Hepatocyte (in vitro differentiated cells): ENCODE data around the gene NTRK1. TPM values are rescaled to one million over a fixed set of nuclear protein-coding genes. Genes with fewer than 3 reads are reported as not detected.
A peak's percentile ranks its signal among the peaks of the same experiment; 100 is the strongest.

Experiments used
- DNase-seq: peaks from one replicate; pipeline ENCODE4 v3.0.0-alpha.2; 2016; ENCODE audit warnings: low spot score
- H2AFZ ChIP-seq: fragments of 200-600 bp; sonication (generic); 2 replicates; pipeline ENCODE4 v1.6.0; 2016; ENCODE audit warnings: antibody characterized with exemption, mild to moderate bottlenecking
- H3K27ac ChIP-seq: fragments of 200-600 bp; sonication (generic); 2 replicates; pipeline ENCODE4 v1.5.1; 2016; ENCODE audit warnings: mild to moderate bottlenecking
- H3K27me3 ChIP-seq: fragments of 200-600 bp; sonication (generic); 2 replicates; pipeline ENCODE4 v1.6.1; 2016
- H3K36me3 ChIP-seq: fragments of 200-600 bp; sonication (generic); replicated peaks from 2 replicates; pipeline ENCODE4 v1.5.1; 2016; ENCODE audit warnings: low read depth; ENCODE audit not compliant: insufficient read depth
- H3K4me1 ChIP-seq: fragments of 200-600 bp; sonication (generic); 2 replicates; pipeline ENCODE4 v1.5.1; 2016; ENCODE audit warnings: mild to moderate bottlenecking, moderate library complexity; ENCODE audit not compliant: insufficient read depth
- H3K4me2 ChIP-seq: fragments of 200-600 bp; sonication (generic); 2 replicates; pipeline ENCODE4 v1.6.0; 2016
- H3K4me3 ChIP-seq: fragments of 200-600 bp; sonication (generic); 2 replicates; pipeline ENCODE4 v1.5.1; 2016; ENCODE audit warnings: mild to moderate bottlenecking
- H3K79me2 ChIP-seq: fragments of 200-600 bp; sonication (generic); 2 replicates; pipeline ENCODE4 v1.6.0; 2017; ENCODE audit warnings: mild to moderate bottlenecking
- H3K9me2 ChIP-seq: fragments of 200-600 bp; sonication (generic); replicated peaks from 2 replicates; pipeline ENCODE4 v1.6.0; 2017; ENCODE audit warnings: mild to moderate bottlenecking; ENCODE audit not compliant: insufficient read depth
- H3K9me3 ChIP-seq: fragments of 200-600 bp; sonication (generic); 2 replicates; pipeline ENCODE4 v1.5.1; 2016; ENCODE audit warnings: low read depth, mild to moderate bottlenecking
- H4K20me1 ChIP-seq: fragments of 200-600 bp; sonication (generic); 2 replicates; pipeline ENCODE4 v1.6.0; 2016; ENCODE audit warnings: mild to moderate bottlenecking; ENCODE audit not compliant: insufficient read depth, poor library complexity, severe bottlenecking
- CTCF ChIP-seq: fragments of 200-600 bp; sonication (generic); IDR thresholded peaks from 2 replicates; pipeline ENCODE4 v1.5.1; 2016; ENCODE audit warnings: antibody characterized with exemption, mild to moderate bottlenecking; ENCODE audit not compliant: poor library complexity
- EZH2 ChIP-seq: fragments of 200-600 bp; sonication (generic); IDR thresholded peaks from 2 replicates; pipeline ENCODE4 v1.6.1; 2016; ENCODE audit warnings: antibody characterized with exemption, mild to moderate bottlenecking, borderline replicate concordance
- EZH2phosphoT487 ChIP-seq: fragments of 200-600 bp; sonication (generic); IDR thresholded peaks from one replicate; pipeline ENCODE4 v1.6.1; 2018; ENCODE audit warnings: antibody characterized with exemption, mild to moderate bottlenecking, low read depth, moderate library complexity; ENCODE audit not compliant: unreplicated experiment, severe bottlenecking
- WGBS: methylation state at CpG from one replicate; pipeline ENCODE4 v1.1.6; 2016; ENCODE audit warnings: low lambda C conversion rate; ENCODE audit errors: missing lambda C conversion rate; 5-methylcytosine and 5-hydroxymethylcytosine counted together
- polyA plus RNA-seq: library from polyadenylated mRNA; unstranded; fragments of >200 nt; fragmentation: Nextera tagmentation; extraction: Ambion mirVana; gene quantifications from 2 replicates; pipeline ENCODE4 v1.2.1, GENCODE V29; 2016
- total RNA-seq: library from RNA; depleted of rRNA; stranded (reverse); fragments of >200 nt; gene quantifications from 2 replicates; pipeline ENCODE4 v1.2.3, GENCODE V29; 2014

NTRK1 gene
- total and polyA plus RNA-seq, 2 experiments from 2014 or later, result 0.13 TPM; not detected in 1

- H3K36me3 ChIP-seq, result no peaks in the 10 kb centered on the region
- no peaks in the 10 kb centered on the region for H3K9me2 ChIP-seq
- H3K4me2 ChIP-seq, result peak overlapping the region; percentile 46
- H3K4me3 ChIP-seq, result no peak overlapping the region
- TF ChIP-seq EZH2 (no peak), CTCF (no peak), EZH2phosphoT487 (no peak)
- H3K27me3 ChIP-seq, result peaks cover 69% of the 10 kb centered on the region
- no peak overlapping the region for H2AFZ ChIP-seq
- H3K9me3 ChIP-seq, result no peaks in the 10 kb centered on the region
- no peaks in the 10 kb centered on the region for H3K79me2 ChIP-seq
- H4K20me1 ChIP-seq, result no peaks in the 10 kb centered on the region
- no peaks in the 10 kb centered on the region for H3K4me1 ChIP-seq
- 61% methylated on average over 10 of the region's 14 CpGs for WGBS
- no peak overlapping the region for H3K27ac ChIP-seq
- no peak for DNase-seq
Measured at GRCh38 chr1:156844638-156845037, 16.0 kb upstream of the NTRK1 start.

GRCh38 chr1:156845055-156845952, 15.4 kb upstream of the NTRK1 start:
- peak overlapping the region; percentile 46 for H3K4me2 ChIP-seq
- H2AFZ ChIP-seq, result no peak overlapping the region
- no peaks in the 10 kb centered on the region for H3K9me3 ChIP-seq
- H3K27ac ChIP-seq, result no peak overlapping the region
- 8% methylated on average over 44 of the region's 69 CpGs for WGBS
- no peaks in the 10 kb centered on the region for H3K4me1 ChIP-seq
- TF ChIP-seq CTCF, result no peak
- TF ChIP-seq EZH2, result no peak
- no peak for TF ChIP-seq EZH2phosphoT487
- no peak overlapping the region for H3K4me3 ChIP-seq
- peaks cover 70% of the 10 kb centered on the region for H3K27me3 ChIP-seq
- no peaks in the 10 kb centered on the region for H3K9me2 ChIP-seq
- H3K36me3 ChIP-seq, result no peaks in the 10 kb centered on the region
- DNase-seq, result no peak
- H4K20me1 ChIP-seq, result no peaks in the 10 kb centered on the region
- no peaks in the 10 kb centered on the region for H3K79me2 ChIP-seq

- Histone ChIP-seq H3K9me2 (no peaks in the 10 kb centered on the region), H3K27ac (no peak overlapping the region), H3K4me2 (no peak overlapping the region), H3K4me1 (no peaks in the 10 kb centered on the region), H4K20me1 (no peaks in the 10 kb centered on the region), H3K27me3 (peaks cover 74% of the 10 kb centered on the region), H3K79me2 (no peaks in the 10 kb centered on the region), H2AFZ (no peak overlapping the region), H3K4me3 (no peak overlapping the region), H3K36me3 (no peaks in the 10 kb centered on the region), H3K9me3 (no peaks in the 10 kb centered on the region)
- TF ChIP-seq CTCF, result no peak
- TF ChIP-seq EZH2, result no peak
- no peak for TF ChIP-seq EZH2phosphoT487
- DNase-seq, result no peak
- 53% methylated on average over 17 of the region's 18 CpGs for WGBS
Measured at GRCh38 chr1:156845953-156846545, 14.6 kb upstream of the NTRK1 start.
